ENCODE data around the gene RASSF5.

The RASSF5 gene

DNA sequence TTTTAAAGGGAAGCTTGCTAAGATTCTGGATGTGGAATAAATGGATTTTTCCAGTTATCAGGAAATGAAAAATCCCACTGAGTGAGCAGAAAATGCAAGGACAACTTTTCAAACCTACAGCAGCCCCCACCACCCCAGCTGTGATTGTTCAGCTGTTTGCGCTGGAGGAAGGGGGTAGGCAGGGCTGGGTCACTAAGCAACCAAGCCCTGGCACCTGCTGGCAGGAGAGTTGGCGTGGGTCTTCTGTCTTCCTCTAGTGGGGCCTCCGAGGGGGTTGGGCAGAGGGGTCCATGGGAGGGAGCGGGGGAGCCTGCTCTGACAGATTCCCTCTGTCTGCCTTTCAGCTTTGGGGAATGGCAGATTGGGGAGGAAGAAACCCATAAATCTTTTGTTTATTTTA is 59.7 kb downstream of the RASSF5 start:
- in situ Hi-C loops (cut with HindIII; ENCODE audit: low pct_unique_long_range_greater_than_20kb, low sequenced_read_pairs): no loop called here
- DNase-seq (ENCODE audit: low read depth in 1 of 2, low spot score in 1 of 2): no peak
- no peak for TF ChIP-seq JUND (IDR thresholded peaks at IDR 0.05; ENCODE audit: low read depth)

DNA sequence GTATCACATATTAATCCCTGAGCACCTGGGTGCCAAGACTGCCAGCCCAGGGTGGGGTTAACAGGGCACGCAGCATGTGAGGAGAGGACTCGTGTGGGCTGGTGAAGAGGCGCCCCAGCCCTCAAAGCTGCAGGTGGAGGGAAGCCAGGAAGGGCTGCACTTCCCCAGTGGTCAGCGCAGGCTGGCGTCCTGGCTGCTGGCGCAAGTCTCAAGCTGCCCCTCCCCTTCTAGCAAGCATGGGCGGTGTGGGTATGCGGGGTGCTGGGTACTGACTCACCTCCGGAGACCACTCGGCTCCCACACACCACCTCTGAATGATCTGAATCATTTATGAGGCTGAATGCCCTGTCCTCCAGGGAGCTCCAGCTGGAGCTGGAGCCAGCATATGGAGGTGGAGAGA is 60.9 kb downstream of the RASSF5 start:
- in situ Hi-C loops (cut with HindIII; ENCODE audit: low pct_unique_long_range_greater_than_20kb, low sequenced_read_pairs): no loop called here
- DNase-seq (ENCODE audit: low read depth in 1 of 2, low spot score in 1 of 2): no peak
- no peak for TF ChIP-seq JUND (IDR thresholded peaks at IDR 0.05; ENCODE audit: low read depth)

GRCh38 chr1:206568779-206569352 is 61.5 kb downstream of the RASSF5 start:
- DNase-seq (ENCODE audit: low read depth in 1 of 2, low spot score in 1 of 2): no peak
- in situ Hi-C loops (cut with HindIII; ENCODE audit: low pct_unique_long_range_greater_than_20kb, low sequenced_read_pairs): no loop called here
- no peak for TF ChIP-seq JUND (IDR thresholded peaks at IDR 0.05; ENCODE audit: low read depth)

- no peak for DNase-seq (ENCODE audit: low read depth in 1 of 2, low spot score in 1 of 2)
- no peak for TF ChIP-seq JUND (IDR thresholded peaks at IDR 0.05; ENCODE audit: low read depth)
- in situ Hi-C loops (cut with HindIII; ENCODE audit: low pct_unique_long_range_greater_than_20kb, low sequenced_read_pairs): no loop called here
Observed at GRCh38 chr1:206569556-206569955, 62.2 kb downstream of the RASSF5 start.

- in situ Hi-C loops (cut with HindIII; ENCODE audit: low pct_unique_long_range_greater_than_20kb, low sequenced_read_pairs): no loop called here
- no peak for TF ChIP-seq JUND (IDR thresholded peaks at IDR 0.05; ENCODE audit: low read depth)
Observed at GRCh38 chr1:206570529-206570928, 63.2 kb downstream of the RASSF5 start.

GRCh38 chr1:206572835-206573234 is 65.5 kb downstream of the RASSF5 start:
- TF ChIP-seq JUND (IDR thresholded peaks at IDR 0.05; ENCODE audit: low read depth): no peak
- in situ Hi-C loops (cut with HindIII; ENCODE audit: low pct_unique_long_range_greater_than_20kb, low sequenced_read_pairs): no loop called here
- no peak for DNase-seq (ENCODE audit: low read depth in 1 of 2, low spot score in 1 of 2)

More at GRCh38 chr1:206570529-206570928, 63.2 kb downstream of the RASSF5 start:
- DNase-seq (ENCODE audit: low read depth in 1 of 2, low spot score in 1 of 2): no peak

DNA sequence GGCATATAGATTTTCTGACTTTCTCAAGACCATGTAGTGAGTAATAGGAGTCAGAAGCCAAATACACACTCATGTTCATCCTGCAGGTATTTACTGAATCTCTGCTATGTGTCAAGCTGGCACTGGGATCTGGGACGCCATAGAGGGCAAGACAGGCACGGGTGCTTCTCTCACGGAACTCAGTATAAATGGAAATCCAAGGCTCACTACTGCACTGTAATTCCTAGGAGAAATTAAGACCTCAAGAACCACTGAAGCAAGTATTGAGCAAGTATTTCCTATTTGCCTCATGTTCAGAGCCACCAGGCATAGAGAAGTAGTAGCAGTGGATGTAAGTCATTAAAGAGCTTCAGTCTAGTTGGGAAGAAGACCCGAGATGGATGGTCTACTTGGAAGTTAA is 66.0 kb downstream of the RASSF5 start:
- no peak for TF ChIP-seq JUND (IDR thresholded peaks at IDR 0.05; ENCODE audit: low read depth)
- in situ Hi-C loops (cut with HindIII; ENCODE audit: low pct_unique_long_range_greater_than_20kb, low sequenced_read_pairs): no loop called here
- no peak for DNase-seq (ENCODE audit: low read depth in 1 of 2, low spot score in 1 of 2)

- DNase-seq (ENCODE audit: low read depth in 1 of 2, low spot score in 1 of 2): no peak
- in situ Hi-C loops (cut with HindIII; ENCODE audit: low pct_unique_long_range_greater_than_20kb, low sequenced_read_pairs): no loop called here
- no peak for TF ChIP-seq JUND (IDR thresholded peaks at IDR 0.05; ENCODE audit: low read depth)
Observed at GRCh38 chr1:206573762-206574161, 66.4 kb downstream of the RASSF5 start.

- TF ChIP-seq JUND (IDR thresholded peaks at IDR 0.05; ENCODE audit: low read depth): no peak
- no peak for DNase-seq (ENCODE audit: low read depth in 1 of 2, low spot score in 1 of 2)
- in situ Hi-C loops (cut with HindIII; ENCODE audit: low pct_unique_long_range_greater_than_20kb, low sequenced_read_pairs): no loop called here
Observed at GRCh38 chr1:206575165-206575893, 68.0 kb downstream of the RASSF5 start.

- TF ChIP-seq JUND (IDR thresholded peaks at IDR 0.05; ENCODE audit: low read depth): no peak
- no peak for DNase-seq (ENCODE audit: low read depth in 1 of 2, low spot score in 1 of 2)
- in situ Hi-C loops (cut with HindIII; ENCODE audit: low pct_unique_long_range_greater_than_20kb, low sequenced_read_pairs): no loop called here
Observed at GRCh38 chr1:206575894-206576737, 68.8 kb downstream of the RASSF5 start.

- in situ Hi-C loops (cut with HindIII; ENCODE audit: low pct_unique_long_range_greater_than_20kb, low sequenced_read_pairs): no loop called here
- DNase-seq (ENCODE audit: low read depth in 1 of 2, low spot score in 1 of 2): no peak
- TF ChIP-seq JUND (IDR thresholded peaks at IDR 0.05; ENCODE audit: low read depth): no peak
Observed at GRCh38 chr1:206577626-206578025, 70.3 kb downstream of the RASSF5 start.

GRCh38 chr1:206578068-206578977 is 71.0 kb downstream of the RASSF5 start:
- no peak for TF ChIP-seq JUND (IDR thresholded peaks at IDR 0.05; ENCODE audit: low read depth)
- in situ Hi-C loops (cut with HindIII; ENCODE audit: low pct_unique_long_range_greater_than_20kb, low sequenced_read_pairs): no loop called here
- no peak for DNase-seq (ENCODE audit: low read depth in 1 of 2, low spot score in 1 of 2)

Data from T47D (cell line).